ENCODE results near the gene SLC39A8. TPM values are rescaled to one million over a fixed set of nuclear protein-coding genes. Genes with fewer than 3 reads are reported as not detected.

The SLC39A8 gene
- total and polyA plus RNA-seq, 9 of the 15 experiments (the other 6 are each of a cell fraction or from before 2014, with no cell fraction given) = 8.2 to 30.3 (median 25.0) TPM

DNA sequence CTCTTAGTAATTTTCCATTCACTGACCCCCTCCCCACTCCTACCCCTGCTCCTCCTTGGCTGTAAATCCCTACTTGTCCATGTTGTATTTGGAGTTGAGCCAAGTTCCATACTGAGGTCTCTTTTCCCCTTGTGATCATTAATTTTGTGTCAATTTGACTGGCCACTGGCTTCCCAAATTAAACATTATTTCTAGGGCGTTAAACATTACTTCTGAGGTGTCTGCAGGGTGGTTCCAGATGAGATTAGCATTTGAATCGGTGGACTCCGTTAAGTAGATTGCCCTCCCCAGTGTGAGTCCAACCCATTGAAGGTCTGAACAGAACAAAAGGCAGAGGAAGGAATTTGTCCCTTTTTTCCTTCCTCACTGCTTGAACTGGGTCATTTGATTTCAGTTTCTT, 25.7 kb downstream of the SLC39A8 start:
- ChIA-PET CTCF (ENCODE audit: low intra/inter-chr PET ratio) (no interaction called here), POLR2A (no interaction called here)
- TF ChIP-seq MXD1 (CRISPR knock-in tag; IDR thresholded peaks at IDR 0.05; ENCODE audit: borderline replicate concordance, poor library complexity, severe bottlenecking) = no peak
- TF ChIP-seq TAF1 (IDR thresholded peaks at IDR 0.05; ENCODE audit: control insufficient read depth, extremely low read depth, insufficient read depth, low read length, severe bottlenecking) = no peak
- peak; percentile 72 for TF ChIP-seq NFIC (IDR thresholded peaks at IDR 0.05)
- no peak for TF ChIP-seq SETDB1 (IDR thresholded peaks at IDR 0.05; ENCODE audit: low read length)
- TF ChIP-seq TEAD2 (tag; IDR thresholded peaks at IDR 0.05) = no peak
- no peak for TF ChIP-seq CEBPB (tag; IDR thresholded peaks at IDR 0.05)
- no peak for TF ChIP-seq CBX5 (IDR thresholded peaks at IDR 0.05; ENCODE audit: borderline replicate concordance, low read depth)
- no peak for TF ChIP-seq TCF7L2 (IDR thresholded peaks at IDR 0.05; ENCODE audit: low read depth, low read length)
- TF ChIP-seq, protein P1, sequence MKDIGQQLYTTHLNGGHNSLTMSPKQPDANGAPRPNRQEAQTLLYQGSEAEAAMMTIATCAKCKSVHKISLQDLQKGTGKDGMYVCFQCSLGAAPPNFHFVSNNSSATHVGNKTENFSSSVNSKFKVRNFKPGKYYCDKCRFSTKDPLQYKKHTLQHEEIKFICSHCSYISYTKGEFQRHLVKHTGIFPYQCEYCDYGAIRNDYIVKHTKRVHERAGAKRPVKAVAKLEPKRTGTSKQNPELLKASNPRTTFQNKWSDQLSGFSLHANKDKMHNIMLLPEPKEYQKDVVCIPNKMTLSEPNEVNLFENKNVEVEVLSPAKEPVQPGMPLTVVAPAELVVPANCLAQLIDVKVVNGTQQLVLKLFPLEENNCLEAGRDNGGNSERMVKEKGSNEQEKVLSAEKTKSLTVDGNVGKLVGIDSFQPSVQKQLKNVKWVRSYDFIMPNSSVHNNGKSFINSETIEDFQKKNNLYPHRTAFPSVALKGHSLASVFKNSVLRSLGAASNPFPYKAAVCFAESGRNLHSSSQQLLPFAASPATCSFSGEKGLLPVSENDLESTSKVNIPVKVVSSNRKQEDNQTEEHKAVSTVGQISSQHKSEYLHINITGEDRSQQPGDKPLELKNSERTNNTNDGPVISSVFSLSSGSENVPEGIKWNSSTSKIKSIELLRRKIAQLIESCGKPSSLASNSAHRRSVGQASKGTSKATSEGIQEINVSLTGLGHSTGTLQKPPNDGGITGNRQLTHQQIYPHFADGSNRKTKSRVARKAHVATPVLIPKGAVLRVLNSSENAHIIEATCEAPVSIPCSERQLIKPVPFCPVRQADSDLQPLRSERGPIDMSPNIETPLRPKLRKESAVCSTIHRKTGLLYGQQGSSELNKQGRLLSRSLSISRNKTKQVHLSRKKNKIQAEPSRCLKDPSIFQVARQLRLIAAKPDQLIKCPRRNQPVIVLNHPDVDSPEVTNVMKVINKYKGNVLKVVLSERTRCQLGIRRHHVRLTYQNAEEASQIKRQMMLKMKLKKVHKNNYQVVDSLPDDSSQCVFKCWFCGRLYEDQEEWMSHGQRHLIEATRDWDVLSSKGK (CRISPR knock-in tag; IDR thresholded peaks at IDR 0.05) = no peak
- ATAC-seq = no peak
- no peak for FAIRE-seq
- in situ Hi-C loops (cut with MboI) (no loop called here), intact Hi-C loops (cut with micrococcal nuclease) (no loop called here)
- WGBS (ENCODE audit: insufficient coverage, low coverage, missing lambda C conversion rate) = 42% methylated on average over 3 of the region's 3 CpGs
- Histone ChIP-seq H3K9me3 (replicated peaks; ENCODE audit: control insufficient read depth, insufficient read depth, low read depth, low read length) (no peaks in the 10 kb centered on the region), H3K36me3 (ENCODE audit: control insufficient read depth, insufficient read depth, low read length) (no peaks in the 10 kb centered on the region), H3K27me3 (ENCODE audit: control insufficient read depth in 2 of 2, insufficient read depth in 2 of 2, low read length in 2 of 2) (no peaks in the 10 kb centered on the region), H3K9ac (ENCODE audit: insufficient read depth in 1 of 2, low read depth in 2 of 2, low read length in 2 of 2) (no peak overlapping the region), H3K27ac (ENCODE audit: extremely low read depth, low read depth, low read length) (no peak overlapping the region), H4K20me1 (replicated peaks; ENCODE audit: control insufficient read depth, insufficient read depth, low read length) (no peaks in the 10 kb centered on the region), H3K9me1 (ENCODE audit: control insufficient read depth, insufficient read depth, low read length) (no peaks in the 10 kb centered on the region), H3K79me2 (ENCODE audit: control insufficient read depth, insufficient read depth, low read length) (no peaks in the 10 kb centered on the region), H2AFZ (ENCODE audit: low read depth, low read length) (no peak overlapping the region), H3K4me3 (no peak overlapping the region), H3K4me2 (ENCODE audit: insufficient read depth, low read length) (no peak overlapping the region), H3K4me1 (replicated peaks in 1 of 2; ENCODE audit: control insufficient read depth in 2 of 2, insufficient read depth in 2 of 2, low read length in 2 of 2) (peaks cover 0 to 2% of the 10 kb centered on the region in 2 experiments; a peak in 1 of 5 replicates)
- no peak for DNase-seq (ENCODE audit: extremely low read depth in 1 of 4, low spot score in 3 of 4)
- no TSS peak for BruUV-seq (replicated peaks)
